HepG2 (cell line): ENCODE measurements around the gene ANO2.

Source experiments
- E2F1 ChIP-seq: sonication (generic); formaldehyde crosslinking; IDR thresholded peaks from 2 replicates; pipeline ENCODE4 v1.5.0; 2020; ENCODE audit warnings: missing genetic modification reagents
- HNRNPK ChIP-seq: fragments of 200-400 bp; formaldehyde crosslinking; IDR thresholded peaks from 2 replicates; pipeline ENCODE4 v1.6.1; 2018; ENCODE audit warnings: low read length, low read depth, moderate library complexity, mild to moderate bottlenecking; ENCODE audit not compliant: poor library complexity, severe bottlenecking
- LBX2 ChIP-seq: sonication (generic); formaldehyde crosslinking; IDR thresholded peaks from 2 replicates; pipeline ENCODE4 v1.5.0; 2020; ENCODE audit warnings: missing genetic modification reagents, mild to moderate bottlenecking, borderline replicate concordance
- RBFOX2 ChIP-seq: fragments of 200-400 bp; formaldehyde crosslinking; IDR thresholded peaks from 2 replicates; pipeline ENCODE4 v1.6.1; 2017; ENCODE audit warnings: low read depth, mild to moderate bottlenecking, low read length
- TCF12 ChIP-seq, 2 experiments: fragments of 450-650 bp in 1 of 2; sonication (generic) in 1 of 2; formaldehyde crosslinking in 1 of 2; IDR thresholded peaks; 2 replicates each; pipeline versions ENCODE4 v1.6.1 to v1.8.0; 2017 to 2022; ENCODE audit warnings: antibody characterized with exemption in 1 of 2, mild to moderate bottlenecking in 1 of 2, missing genetic modification reagents in 1 of 2, moderate library complexity in 1 of 2
- ZNF672 ChIP-seq: sonication (generic); formaldehyde crosslinking; IDR thresholded peaks from 2 replicates; pipeline ENCODE4 v1.8.1; 2022; ENCODE audit warnings: missing genetic modification reagents

GRCh38 chr12:5889381-5890047 is 55.5 kb downstream of the ANO2 start:
- TF ChIP-seq LBX2 (CRISPR knock-in tag) (no peak), TCF12 (IDR thresholded peaks at IDR 0.05) (no peak), TCF12 (CRISPR knock-in tag; IDR thresholded peaks at IDR 0.05) (no peak), RBFOX2 (no peak), E2F1 (CRISPR knock-in tag) (no peak), ZNF672 (CRISPR knock-in tag) (no peak), HNRNPK (no peak)
